HepG2 (cell line): ENCODE data around the gene RCHY1. TPM values are rescaled to one million over a fixed set of nuclear protein-coding genes. Genes with fewer than 3 reads are reported as not detected.

ENCODE experiments used
- CENPBD1 ChIP-seq: sonication (generic); formaldehyde crosslinking; IDR thresholded peaks from 2 replicates; pipeline ENCODE4 v1.8.0; 2022; ENCODE audit warnings: missing genetic modification reagents, low read depth, mild to moderate bottlenecking, borderline replicate concordance
- FOSL2 ChIP-seq: sonication (generic); formaldehyde crosslinking; IDR thresholded peaks from 2 replicates; pipeline ENCODE4 v1.4.0; 2020; ENCODE audit warnings: missing genetic modification reagents
- MTA3 ChIP-seq: sonication (generic); formaldehyde crosslinking; IDR thresholded peaks from 2 replicates; pipeline ENCODE4 v1.4.0; 2020; ENCODE audit warnings: missing genetic modification reagents
- NRL ChIP-seq: sonication (generic); formaldehyde crosslinking; IDR thresholded peaks from 2 replicates; pipeline ENCODE4 v1.5.0; 2020; ENCODE audit warnings: missing genetic modification reagents, mild to moderate bottlenecking, moderate library complexity, borderline replicate concordance
- PRDM4 ChIP-seq: sonication (generic); formaldehyde crosslinking; IDR thresholded peaks from 2 replicates; pipeline ENCODE4 v1.9.0; 2021; ENCODE audit warnings: missing genetic modification reagents, borderline replicate concordance
- SMYD3 ChIP-seq: sonication (generic); formaldehyde crosslinking; IDR thresholded peaks from 2 replicates; pipeline ENCODE4 v1.8.1; 2023; ENCODE audit warnings: mild to moderate bottlenecking, missing genetic modification reagents
- ZBTB14 ChIP-seq: sonication (generic); formaldehyde crosslinking; IDR thresholded peaks from 2 replicates; pipeline ENCODE4 v1.4.0; 2020; ENCODE audit warnings: missing genetic modification reagents
- ZKSCAN1 ChIP-seq: fragments of 150-350 bp; IDR thresholded peaks from 2 replicates; pipeline ENCODE4 v1.6.1; 2014; ENCODE audit warnings: low read length
- ZNF282 ChIP-seq: fragments of 450-650 bp; IDR thresholded peaks from 2 replicates; pipeline ENCODE4 v1.6.1; 2018; ENCODE audit not compliant: partially characterized antibody
- ZNF547 ChIP-seq: sonication (generic); formaldehyde crosslinking; IDR thresholded peaks from 2 replicates; pipeline ENCODE4 v1.5.1; 2020; ENCODE audit warnings: mild to moderate bottlenecking, missing genetic modification reagents
- ZNF597 ChIP-seq: sonication (generic); formaldehyde crosslinking; IDR thresholded peaks from 2 replicates; pipeline ENCODE4 v1.5.0; 2020; ENCODE audit warnings: missing genetic modification reagents
- ZNF816 ChIP-seq: sonication (generic); formaldehyde crosslinking; IDR thresholded peaks from 2 replicates; pipeline ENCODE4 v1.8.0; 2022; ENCODE audit warnings: missing genetic modification reagents, mild to moderate bottlenecking, borderline replicate concordance
- polyA plus RNA-seq, 8 experiments: library from polyadenylated mRNA; depleted of rRNA in 3 of 8; stranded (reverse) in 7 of 8; unstranded in 1 of 8; fragments of >200 nt; fragmentation: Illumina TruSeq in 4 of 8; extraction: Trizol in 4 of 8; gene quantifications; 2 replicates each; pipeline versions ENCODE4 v1.2.1 to v1.2.3, GENCODE V29; 2011 to 2016; ENCODE audit warnings: low read depth in 4 of 8, missing spikeins in 1 of 8, mixed read lengths in 1 of 8; ENCODE audit not compliant: insufficient read depth in 1 of 8
- total RNA-seq, 5 experiments: library from RNA; depleted of rRNA; stranded (reverse); fragments of >200 nt; fragmentation: Illumina TruSeq; extraction: Trizol; gene quantifications; 2 replicates each; pipeline ENCODE4 v1.2.3, GENCODE V29; 2016; ENCODE audit warnings: low read depth in 1 of 5
- TF ChIP-seq, protein P1 (sequence below): IDR thresholded peaks from 2 replicates; pipeline ENCODE4 v1.6.1; 2018; ENCODE audit warnings: missing genetic modification reagents
- TF ChIP-seq, protein P2 (sequence below): sonication (generic); formaldehyde crosslinking; IDR thresholded peaks from 2 replicates; pipeline ENCODE4 v1.4.0; 2020; ENCODE audit warnings: missing genetic modification reagents, borderline replicate concordance
- TF ChIP-seq, protein P3 (sequence below): sonication (generic); formaldehyde crosslinking; IDR thresholded peaks from 2 replicates; pipeline ENCODE4 v1.4.0; 2020; ENCODE audit warnings: missing genetic modification reagents
- TF ChIP-seq, protein P4 (sequence below): sonication (generic); formaldehyde crosslinking; IDR thresholded peaks from 2 replicates; pipeline ENCODE4 v1.5.0; 2020; ENCODE audit warnings: mild to moderate bottlenecking, missing genetic modification reagents, borderline replicate concordance

Gene RCHY1
- total and polyA plus RNA-seq, 2 of the 13 experiments (the other 11 are each of a cell fraction or from before 2014, with no cell fraction given), result 19.9 to 30.5 TPM

DNA sequence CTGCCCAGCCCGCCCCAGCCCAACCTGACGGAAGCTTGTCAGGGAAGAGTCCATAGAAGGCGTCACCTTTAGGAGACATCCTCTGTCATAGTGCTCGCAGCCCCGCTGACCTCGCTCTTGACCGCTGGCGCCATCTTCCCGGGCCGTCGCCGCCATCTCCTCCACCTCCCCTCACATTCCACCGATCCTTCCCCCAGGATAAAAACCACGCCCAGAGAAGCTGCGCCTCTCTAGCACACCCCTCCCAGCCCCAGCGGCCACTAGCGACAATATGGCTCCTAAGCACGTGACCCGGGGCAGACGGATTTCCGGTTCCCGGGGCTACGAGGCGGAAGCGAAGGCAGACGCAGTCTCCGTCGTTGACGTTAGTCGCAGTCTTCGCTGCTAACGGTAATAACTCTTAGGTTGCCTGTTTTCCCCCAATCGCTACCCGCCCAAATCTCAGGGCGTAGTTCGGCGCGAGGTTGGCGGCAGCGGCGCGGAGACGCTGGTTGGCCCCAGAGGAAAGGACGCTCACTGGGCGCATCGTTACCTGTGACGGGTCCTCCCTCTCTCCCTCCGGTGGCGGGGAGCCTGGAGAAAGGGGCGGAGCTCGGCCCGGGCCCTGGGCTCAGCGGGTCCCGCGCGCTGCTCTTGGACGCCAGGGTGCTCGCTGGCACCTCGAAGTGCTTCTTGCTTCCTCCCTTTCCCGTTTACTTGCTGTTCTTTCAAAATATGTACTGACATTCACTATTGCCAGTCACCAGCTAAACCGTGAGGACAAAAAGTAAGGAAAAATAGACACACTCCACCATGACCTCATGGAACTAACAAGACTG is at the start of gene RCHY1, which contains the start of gene THAP6 (continued):
- TF ChIP-seq, protein P1, sequence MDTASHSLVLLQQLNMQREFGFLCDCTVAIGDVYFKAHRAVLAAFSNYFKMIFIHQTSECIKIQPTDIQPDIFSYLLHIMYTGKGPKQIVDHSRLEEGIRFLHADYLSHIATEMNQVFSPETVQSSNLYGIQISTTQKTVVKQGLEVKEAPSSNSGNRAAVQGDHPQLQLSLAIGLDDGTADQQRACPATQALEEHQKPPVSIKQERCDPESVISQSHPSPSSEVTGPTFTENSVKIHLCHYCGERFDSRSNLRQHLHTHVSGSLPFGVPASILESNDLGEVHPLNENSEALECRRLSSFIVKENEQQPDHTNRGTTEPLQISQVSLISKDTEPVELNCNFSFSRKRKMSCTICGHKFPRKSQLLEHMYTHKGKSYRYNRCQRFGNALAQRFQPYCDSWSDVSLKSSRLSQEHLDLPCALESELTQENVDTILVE (CRISPR knock-in tag), result peak; percentile 86
- TF ChIP-seq ZNF547 (CRISPR knock-in tag) (peak; percentile 73), ZNF282 (no peak), SMYD3 (CRISPR knock-in tag) (peak; percentile 54; the same call in 1 of the 2 replicates), FOSL2 (peak; percentile 13; the same call in 1 of the 2 replicates), ZNF816 (no peak; the same call in 1 of the 2 replicates), ZBTB14 (CRISPR knock-in tag) (no peak), ZNF597 (CRISPR knock-in tag) (no peak), ZKSCAN1 (no peak), MTA3 (CRISPR knock-in tag) (no peak), NRL (CRISPR knock-in tag) (no peak), PRDM4 (no peak), CENPBD1 (CRISPR knock-in tag) (no peak; the same call in 1 of the 2 replicates)
- TF ChIP-seq, protein P2, sequence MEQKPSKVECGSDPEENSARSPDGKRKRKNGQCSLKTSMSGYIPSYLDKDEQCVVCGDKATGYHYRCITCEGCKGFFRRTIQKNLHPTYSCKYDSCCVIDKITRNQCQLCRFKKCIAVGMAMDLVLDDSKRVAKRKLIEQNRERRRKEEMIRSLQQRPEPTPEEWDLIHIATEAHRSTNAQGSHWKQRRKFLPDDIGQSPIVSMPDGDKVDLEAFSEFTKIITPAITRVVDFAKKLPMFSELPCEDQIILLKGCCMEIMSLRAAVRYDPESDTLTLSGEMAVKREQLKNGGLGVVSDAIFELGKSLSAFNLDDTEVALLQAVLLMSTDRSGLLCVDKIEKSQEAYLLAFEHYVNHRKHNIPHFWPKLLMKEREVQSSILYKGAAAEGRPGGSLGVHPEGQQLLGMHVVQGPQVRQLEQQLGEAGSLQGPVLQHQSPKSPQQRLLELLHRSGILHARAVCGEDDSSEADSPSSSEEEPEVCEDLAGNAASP (CRISPR knock-in tag), result peak; percentile 35; the same call in 1 of the 2 replicates
- TF ChIP-seq, protein P3, sequence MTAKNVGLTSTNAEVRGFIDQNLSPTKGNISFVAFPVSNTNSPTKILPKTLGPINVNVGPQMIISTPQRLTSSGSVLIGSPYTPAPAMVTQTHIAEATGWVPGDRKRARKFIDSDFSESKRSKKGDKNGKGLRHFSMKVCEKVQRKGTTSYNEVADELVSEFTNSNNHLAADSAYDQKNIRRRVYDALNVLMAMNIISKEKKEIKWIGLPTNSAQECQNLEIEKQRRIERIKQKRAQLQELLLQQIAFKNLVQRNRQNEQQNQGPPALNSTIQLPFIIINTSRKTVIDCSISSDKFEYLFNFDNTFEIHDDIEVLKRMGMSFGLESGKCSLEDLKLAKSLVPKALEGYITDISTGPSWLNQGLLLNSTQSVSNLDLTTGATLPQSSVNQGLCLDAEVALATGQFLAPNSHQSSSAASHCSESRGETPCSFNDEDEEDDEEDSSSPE, result peak; percentile 64; the same call in 1 of the 2 replicates
- TF ChIP-seq, protein P4, sequence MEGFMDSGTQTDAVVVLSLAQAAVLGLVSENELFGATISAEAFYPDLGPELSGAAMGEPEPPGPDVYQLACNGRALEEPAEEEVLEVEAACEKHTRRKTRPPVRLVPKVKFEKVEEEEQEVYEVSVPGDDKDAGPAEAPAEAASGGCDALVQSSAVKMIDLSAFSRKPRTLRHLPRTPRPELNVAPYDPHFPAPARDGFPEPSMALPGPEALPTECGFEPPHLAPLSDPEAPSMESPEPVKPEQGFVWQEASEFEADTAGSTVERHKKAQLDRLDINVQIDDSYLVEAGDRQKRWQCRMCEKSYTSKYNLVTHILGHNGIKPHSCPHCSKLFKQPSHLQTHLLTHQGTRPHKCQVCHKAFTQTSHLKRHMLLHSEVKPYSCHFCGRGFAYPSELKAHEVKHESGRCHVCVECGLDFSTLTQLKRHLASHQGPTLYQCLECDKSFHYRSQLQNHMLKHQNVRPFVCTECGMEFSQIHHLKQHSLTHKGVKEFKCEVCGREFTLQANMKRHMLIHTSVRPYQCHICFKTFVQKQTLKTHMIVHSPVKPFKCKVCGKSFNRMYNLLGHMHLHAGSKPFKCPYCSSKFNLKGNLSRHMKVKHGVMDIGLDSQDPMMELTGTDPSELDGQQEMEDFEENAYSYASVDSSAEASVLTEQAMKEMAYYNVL (CRISPR knock-in tag), result peak; percentile 89; the same call in 1 of the 2 replicates
